Astrocyte (in vitro differentiated cells and primary cell): ENCODE data around the gene KY. TPM values are rescaled to one million over a fixed set of nuclear protein-coding genes. Genes with fewer than 3 reads are reported as not detected.
A peak's percentile ranks its signal among the peaks of the same experiment; 100 is the strongest.

Experiments used
- DNase-seq: peaks from one replicate; pipeline ENCODE4 v3.0.0-alpha.2; 2010; ENCODE audit warnings: low read depth
- FAIRE-seq: peaks from 2 replicates; lab custom pipeline; 2011; peaks lifted over from hg19 to GRCh38; lab: Jason Lieb, UNC
- H2AFZ ChIP-seq: 2 replicates; pipeline ENCODE4 v1.6.0; 2012; ENCODE audit warnings: low read depth, low read length, inconsistent platforms
- H3K27ac ChIP-seq: 2 replicates; pipeline ENCODE4 v1.5.1; 2011; ENCODE audit warnings: low read depth, low read length, inconsistent platforms
- H3K27me3 ChIP-seq: 2 replicates; pipeline ENCODE4 v1.6.0; 2011; ENCODE audit warnings: low read length, inconsistent platforms; ENCODE audit not compliant: insufficient read depth
- H3K36me3 ChIP-seq: 2 replicates; pipeline ENCODE4 v1.5.1; 2011; ENCODE audit warnings: low read length, inconsistent platforms; ENCODE audit not compliant: insufficient read depth
- H3K4me1 ChIP-seq: 2 replicates; pipeline ENCODE4 v1.5.1; 2011; ENCODE audit warnings: low read length, inconsistent platforms; ENCODE audit not compliant: insufficient read depth
- H3K4me2 ChIP-seq: 2 replicates; pipeline ENCODE4 v1.6.0; 2012; ENCODE audit warnings: low read length, inconsistent platforms
- H3K4me3 ChIP-seq: 2 replicates; pipeline ENCODE4 v1.5.1; 2011; ENCODE audit warnings: low read depth, mild to moderate bottlenecking, low read length, inconsistent platforms; ENCODE audit not compliant: insufficient read depth
- H3K79me2 ChIP-seq: 2 replicates; pipeline ENCODE4 v1.6.0; 2012; ENCODE audit warnings: mild to moderate bottlenecking, low read length, inconsistent platforms; ENCODE audit not compliant: insufficient read depth
- H3K9ac ChIP-seq: 2 replicates; pipeline ENCODE4 v1.6.0; 2012; ENCODE audit warnings: mild to moderate bottlenecking, low read length, inconsistent platforms
- H3K9me3 ChIP-seq: 2 replicates; pipeline ENCODE4 v1.5.1; 2012; ENCODE audit warnings: low read depth, mild to moderate bottlenecking, low read length, inconsistent platforms; ENCODE audit not compliant: insufficient read depth
- H4K20me1 ChIP-seq: 2 replicates; pipeline ENCODE4 v1.6.0; 2012; ENCODE audit warnings: low read length, inconsistent platforms; ENCODE audit not compliant: insufficient read depth
- H3K27ac Mint-ChIP-seq: one replicate; pipeline ENCODE4 v1.8.0; 2021; ENCODE audit warnings: mild to moderate bottlenecking, mixed read lengths; ENCODE audit not compliant: unreplicated experiment
- H3K27me3 Mint-ChIP-seq: one replicate; pipeline ENCODE4 v1.8.0; 2021; ENCODE audit warnings: low read depth, mixed read lengths; ENCODE audit not compliant: unreplicated experiment
- H3K36me3 Mint-ChIP-seq: one replicate; pipeline ENCODE4 v1.8.0; 2021; ENCODE audit warnings: low read depth, mixed read lengths; ENCODE audit not compliant: unreplicated experiment
- H3K4me1 Mint-ChIP-seq: one replicate; pipeline ENCODE4 v1.8.0; 2021; ENCODE audit warnings: low read depth, mixed read lengths; ENCODE audit not compliant: unreplicated experiment
- H3K4me3 Mint-ChIP-seq: one replicate; pipeline ENCODE4 v1.8.0; 2021; ENCODE audit warnings: mild to moderate bottlenecking, moderate library complexity, mixed read lengths; ENCODE audit not compliant: unreplicated experiment
- H3K9me3 Mint-ChIP-seq: one replicate; pipeline ENCODE4 v1.8.0; 2021; ENCODE audit warnings: mild to moderate bottlenecking, mixed read lengths; ENCODE audit not compliant: unreplicated experiment
- CTCF ChIP-seq: IDR thresholded peaks from 2 replicates; pipeline ENCODE4 v1.5.1; 2011; ENCODE audit warnings: low read depth, mild to moderate bottlenecking, inconsistent platforms, low read length, moderate library complexity; ENCODE audit not compliant: insufficient read depth
- EZH2 ChIP-seq: IDR thresholded peaks from 2 replicates; pipeline ENCODE4 v1.6.1; 2012; ENCODE audit warnings: mild to moderate bottlenecking, low read length, inconsistent platforms; ENCODE audit not compliant: insufficient read depth
- total RNA-seq: library from RNA; stranded (reverse); gene quantifications from 2 replicates; pipeline ENCODE4 v1.2.1, GENCODE V29; 2021

KY gene
- total RNA-seq, 1 donor from 2014 or later, result 0.11 TPM

- Histone ChIP-seq H3K9ac (no peak overlapping the region), H3K4me1 (peaks cover 8% of the 10 kb centered on the region), H3K27ac (no peak overlapping the region), H3K4me3 (no peak overlapping the region), H4K20me1 (no peaks in the 10 kb centered on the region), H3K9me3 (no peaks in the 10 kb centered on the region), H3K27me3 (no peaks in the 10 kb centered on the region), H3K4me2 (no peak overlapping the region), H2AFZ (no peak overlapping the region), H3K36me3 (no peaks in the 10 kb centered on the region), H3K79me2 (no peaks in the 10 kb centered on the region)
- no peak overlapping the region for H3K4me3 Mint-ChIP-seq
- DNase-seq, result no peak
- FAIRE-seq, result no peak
- TF ChIP-seq CTCF, result no peak
- no peak for TF ChIP-seq EZH2
- H3K36me3 Mint-ChIP-seq, result no peaks in the 10 kb centered on the region
- H3K4me1 Mint-ChIP-seq, result peaks cover 1% of the 10 kb centered on the region
- H3K27ac Mint-ChIP-seq, result no peak overlapping the region
- peaks cover 43% of the 10 kb centered on the region for H3K27me3 Mint-ChIP-seq
- no peaks in the 10 kb centered on the region for H3K9me3 Mint-ChIP-seq
Measured at GRCh38 chr3:134603480-134603879, 47.3 kb downstream of the KY start.

GRCh38 chr3:134602440-134602814 lies 48.4 kb downstream of the KY start:
- TF ChIP-seq EZH2 (no peak), CTCF (no peak)
- Histone ChIP-seq H3K27ac (no peak overlapping the region), H3K9ac (no peak overlapping the region), H3K4me2 (no peak overlapping the region), H3K4me1 (peaks cover 8% of the 10 kb centered on the region), H3K4me3 (no peak overlapping the region), H3K36me3 (no peaks in the 10 kb centered on the region), H2AFZ (no peak overlapping the region), H3K9me3 (no peaks in the 10 kb centered on the region), H3K79me2 (no peaks in the 10 kb centered on the region), H3K27me3 (no peaks in the 10 kb centered on the region), H4K20me1 (no peaks in the 10 kb centered on the region)
- peaks cover 39% of the 10 kb centered on the region for H3K27me3 Mint-ChIP-seq
- no peak overlapping the region for H3K4me3 Mint-ChIP-seq
- peaks cover 2% of the 10 kb centered on the region for H3K36me3 Mint-ChIP-seq
- peaks cover 5% of the 10 kb centered on the region for H3K4me1 Mint-ChIP-seq
- H3K27ac Mint-ChIP-seq, result no peak overlapping the region
- no peak for FAIRE-seq
- no peak for DNase-seq
- H3K9me3 Mint-ChIP-seq, result no peaks in the 10 kb centered on the region

- H3K27ac Mint-ChIP-seq, result no peak overlapping the region
- TF ChIP-seq EZH2, result no peak
- no peak for TF ChIP-seq CTCF
- H4K20me1 ChIP-seq, result no peaks in the 10 kb centered on the region
- peak overlapping the region; percentile 81 for H3K4me2 ChIP-seq
- H3K9me3 ChIP-seq, result no peaks in the 10 kb centered on the region
- no peak overlapping the region for H3K27ac ChIP-seq
- no peak overlapping the region for H3K4me3 ChIP-seq
- H3K4me1 ChIP-seq, result peaks cover 8% of the 10 kb centered on the region
- H3K27me3 Mint-ChIP-seq, result peaks cover 36% of the 10 kb centered on the region
- H3K9me3 Mint-ChIP-seq, result peaks cover under 1% of the 10 kb centered on the region
- no peak overlapping the region for H2AFZ ChIP-seq
- peaks cover 2% of the 10 kb centered on the region for H3K36me3 Mint-ChIP-seq
- H3K4me3 Mint-ChIP-seq, result no peak overlapping the region
- FAIRE-seq, result no peak
- no peaks in the 10 kb centered on the region for H3K79me2 ChIP-seq
- peaks cover 7% of the 10 kb centered on the region for H3K4me1 Mint-ChIP-seq
- no peak overlapping the region for H3K9ac ChIP-seq
- no peaks in the 10 kb centered on the region for H3K27me3 ChIP-seq
- no peaks in the 10 kb centered on the region for H3K36me3 ChIP-seq
- DNase-seq, result peak; percentile 24
Measured at GRCh38 chr3:134601539-134602439, 49.0 kb downstream of the KY start.
